ENCODE data around the gene BBS9.

The BBS9 gene

DNA sequence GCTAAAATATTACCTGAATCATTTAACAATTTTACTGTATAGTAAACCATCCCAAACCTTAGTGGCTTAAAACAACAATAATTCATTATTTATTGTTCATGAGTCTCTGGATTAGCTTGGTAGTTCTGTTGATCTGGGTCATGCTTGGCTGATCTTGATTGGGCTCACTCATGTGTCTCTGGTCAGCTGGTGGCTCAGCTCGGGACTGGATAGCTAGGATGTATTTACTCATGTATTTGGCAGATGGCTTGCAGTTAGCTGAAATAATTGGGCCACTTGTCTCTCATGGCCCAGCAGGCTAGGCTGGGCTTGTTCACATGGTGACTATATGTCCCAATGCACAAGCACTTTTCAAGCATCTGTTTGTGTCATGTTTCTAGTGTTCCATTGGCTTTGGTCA is 262.8 kb downstream of the BBS9 start:
- TF ChIP-seq CTCF (IDR thresholded peaks at IDR 0.05): no peak
- no peak for TF ChIP-seq ZFX (IDR thresholded peaks at IDR 0.05; ENCODE audit: borderline replicate concordance)
- no peak overlapping the region for H3K27ac ChIP-seq

DNA sequence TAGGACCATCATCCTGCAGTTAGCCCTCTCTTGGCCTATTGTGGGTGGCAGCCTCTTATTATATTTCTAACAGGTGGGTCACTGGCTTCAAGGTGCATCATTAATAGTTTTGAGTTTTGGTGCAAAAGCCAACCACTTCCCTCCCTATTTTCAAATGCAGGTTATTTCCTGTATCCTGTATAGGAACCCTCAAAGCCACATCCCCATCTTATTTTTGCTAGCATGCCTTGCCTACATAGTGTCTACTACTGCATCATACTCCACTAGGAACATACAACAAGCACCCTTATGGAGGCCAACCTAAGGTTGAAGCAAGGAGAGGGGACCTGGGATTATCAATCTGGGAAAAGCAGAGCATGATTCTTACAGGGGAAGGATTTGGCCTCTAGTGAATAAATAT is 264.4 kb downstream of the BBS9 start:
- TF ChIP-seq ZFX (IDR thresholded peaks at IDR 0.05; ENCODE audit: borderline replicate concordance): no peak
- TF ChIP-seq CTCF (IDR thresholded peaks at IDR 0.05): no peak
- no peak overlapping the region for H3K27ac ChIP-seq

DNA sequence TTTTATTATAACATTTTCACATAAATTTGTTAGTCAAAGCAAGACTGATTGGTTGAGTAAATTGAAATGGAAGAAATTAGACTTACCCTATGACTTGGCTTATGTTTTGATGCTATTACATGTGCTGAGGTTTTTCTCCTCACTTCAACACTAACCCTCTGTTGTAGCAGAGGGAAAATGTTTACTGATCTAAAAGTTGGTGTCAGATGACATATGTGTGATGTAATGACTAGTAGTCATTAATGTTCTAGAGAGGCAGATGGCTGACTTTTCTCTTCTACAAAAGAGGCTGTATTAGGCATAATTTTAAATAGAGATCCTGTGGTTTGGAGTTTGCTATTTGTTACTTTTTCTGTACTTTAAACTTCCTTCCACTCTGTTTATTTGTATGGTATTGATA is 266.0 kb downstream of the BBS9 start:
- H3K27ac ChIP-seq: no peak overlapping the region
- TF ChIP-seq CTCF (IDR thresholded peaks at IDR 0.05) (no peak), ZFX (IDR thresholded peaks at IDR 0.05; ENCODE audit: borderline replicate concordance) (no peak)

GRCh38 chr7:33399528-33400213 is 270.3 kb downstream of the BBS9 start:
- TF ChIP-seq CTCF (IDR thresholded peaks at IDR 0.05) (no peak), ZFX (IDR thresholded peaks at IDR 0.05; ENCODE audit: borderline replicate concordance) (no peak)
- H3K27ac ChIP-seq: no peak overlapping the region

DNA sequence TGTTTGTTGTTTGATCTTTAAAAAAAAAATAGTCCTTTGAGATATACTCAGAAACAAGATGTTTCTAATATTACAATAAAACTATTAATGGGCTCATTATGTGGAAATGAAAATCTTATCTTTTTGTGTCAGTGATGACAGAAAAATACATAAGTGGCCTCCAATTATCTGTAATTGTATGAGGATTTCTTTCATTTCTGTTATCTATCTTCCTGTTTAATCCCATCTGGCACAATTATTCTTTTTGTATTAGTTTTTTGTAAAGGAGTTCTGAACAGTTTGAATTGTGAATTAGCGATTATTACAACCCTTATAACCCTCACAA is 270.8 kb downstream of the BBS9 start:
- H3K27ac ChIP-seq: no peak overlapping the region
- TF ChIP-seq ZFX (IDR thresholded peaks at IDR 0.05; ENCODE audit: borderline replicate concordance) (no peak), CTCF (IDR thresholded peaks at IDR 0.05) (no peak)

DNA sequence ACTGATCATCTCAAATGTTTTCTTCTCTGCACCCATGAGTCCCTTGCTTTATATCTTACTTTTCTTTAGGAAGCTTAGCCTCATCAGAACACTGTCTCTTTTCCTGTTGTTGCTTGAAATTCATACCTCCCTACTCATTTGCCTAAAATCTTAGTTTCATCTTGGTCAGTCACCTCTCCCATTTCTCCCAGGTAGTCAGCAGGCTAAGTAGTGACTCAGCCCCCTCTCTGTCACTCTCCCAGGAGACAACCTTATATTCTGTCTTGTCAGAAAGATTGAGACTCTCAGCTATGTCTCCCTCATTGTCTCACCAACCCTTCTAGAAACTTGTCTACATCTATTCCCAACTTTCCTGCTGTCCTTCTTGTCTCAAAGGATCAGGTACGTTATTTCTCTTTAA is 280.9 kb downstream of the BBS9 start:
- H3K27ac ChIP-seq: no peak overlapping the region
- no peak for TF ChIP-seq ZFX (IDR thresholded peaks at IDR 0.05; ENCODE audit: borderline replicate concordance)

GRCh38 chr7:33411020-33411419 is 281.7 kb downstream of the BBS9 start:
- no peak overlapping the region for H3K27ac ChIP-seq
- TF ChIP-seq CTCF (IDR thresholded peaks at IDR 0.05) (no peak), ZFX (IDR thresholded peaks at IDR 0.05; ENCODE audit: borderline replicate concordance) (no peak)

- H3K27ac ChIP-seq: no peak overlapping the region
- TF ChIP-seq ZFX (IDR thresholded peaks at IDR 0.05; ENCODE audit: borderline replicate concordance): no peak
- no peak for TF ChIP-seq CTCF (IDR thresholded peaks at IDR 0.05)
Observed at GRCh38 chr7:33412331-33412730, 283.0 kb downstream of the BBS9 start.
